WTC11 (cell line): ENCODE results near the gene CETN2. TPM values are rescaled to one million over a fixed set of nuclear protein-coding genes. Genes with fewer than 3 reads are reported as not detected.

Experiments used
- ATAC-seq: fragments of 200-7000 bp; cut with Tn5 transposase; 2 replicates; pipeline ENCODE4 v1.10.0; 2021; ENCODE audit warnings: mild to moderate bottlenecking, moderate library complexity
- CTCF ChIA-PET: fragments of 300-600 bp; sonication (Branson Sonifier 250); formaldehyde crosslinking; loops from one replicate; lab custom pipeline; 2021; ENCODE audit warnings: antibody characterized with exemption; lab: Charles Lee
- POLR2A ChIA-PET: fragments of 350-600 bp; sonication (Branson Sonifier 250); formaldehyde crosslinking; loops from one replicate; lab custom pipeline; 2021; ENCODE audit warnings: antibody characterized with exemption; lab: Charles Lee
- DNase-seq: peaks from one replicate; pipeline ENCODE4 v3.0.0; 2021; ENCODE audit warnings: low spot score
- H3K27ac Mint-ChIP-seq: 2 replicates; pipeline ENCODE4 v1.8.0; 2021; ENCODE audit warnings: mixed read lengths
- H3K27me3 Mint-ChIP-seq: 2 replicates; pipeline ENCODE4 v1.8.0; 2021; ENCODE audit warnings: low read depth, mild to moderate bottlenecking, moderate library complexity, mixed read lengths
- H3K36me3 Mint-ChIP-seq: 2 replicates; pipeline ENCODE4 v1.8.0; 2021; ENCODE audit warnings: mixed read lengths
- H3K4me1 Mint-ChIP-seq: 2 replicates; pipeline ENCODE4 v1.8.0; 2022; ENCODE audit warnings: mixed read lengths
- H3K4me3 Mint-ChIP-seq: 2 replicates; pipeline ENCODE4 v1.8.0; 2021; ENCODE audit warnings: mild to moderate bottlenecking, moderate library complexity, mixed read lengths
- H3K9me3 Mint-ChIP-seq: 2 replicates; pipeline ENCODE4 v1.8.0; 2021; ENCODE audit warnings: mixed read lengths
- CBFB ChIP-seq: sonication (generic); formaldehyde crosslinking; IDR thresholded peaks from 2 replicates; pipeline ENCODE4 v1.8.1; 2022; ENCODE audit warnings: mild to moderate bottlenecking, low read depth, missing genetic modification reagents
- CREM ChIP-seq: sonication (generic); formaldehyde crosslinking; IDR thresholded peaks from 2 replicates; pipeline ENCODE4 v1.8.1; 2022; ENCODE audit warnings: mild to moderate bottlenecking, missing genetic modification reagents, moderate library complexity
- ESRRA ChIP-seq: sonication (generic); formaldehyde crosslinking; IDR thresholded peaks from 2 replicates; pipeline ENCODE4 v1.8.1; 2022; ENCODE audit warnings: mild to moderate bottlenecking, missing genetic modification reagents, borderline replicate concordance
- FOXJ3 ChIP-seq: sonication (generic); formaldehyde crosslinking; IDR thresholded peaks from 2 replicates; pipeline ENCODE4 v1.9.0; 2021; ENCODE audit warnings: missing genetic modification reagents, mild to moderate bottlenecking, borderline replicate concordance
- FOXP1 ChIP-seq: sonication (generic); formaldehyde crosslinking; IDR thresholded peaks from 2 replicates; pipeline ENCODE4 v1.8.0; 2022; ENCODE audit warnings: missing genetic modification reagents, mild to moderate bottlenecking, moderate library complexity, borderline replicate concordance
- GRHL2 ChIP-seq: fragments of 250-450 bp; sonication (Bioruptor Pico); IDR thresholded peaks from 2 replicates; pipeline ENCODE4 v1.8.0; 2022; ENCODE audit warnings: mild to moderate bottlenecking, moderate library complexity; ENCODE audit not compliant: insufficient replicate concordance, severe bottlenecking
- HMGA2 ChIP-seq: fragments of 250-450 bp; sonication (Bioruptor Pico); IDR thresholded peaks from 2 replicates; pipeline ENCODE4 v1.4.0; 2021; ENCODE audit warnings: mild to moderate bottlenecking, moderate library complexity
- KAT7 ChIP-seq: sonication (generic); formaldehyde crosslinking; IDR thresholded peaks from 2 replicates; pipeline ENCODE4 v1.8.1; 2023; ENCODE audit warnings: missing genetic modification reagents, mild to moderate bottlenecking, borderline replicate concordance
- NFYB ChIP-seq: sonication (generic); formaldehyde crosslinking; conservative IDR thresholded peaks from 2 replicates; pipeline ENCODE4 v1.8.0; 2022; ENCODE audit warnings: low read depth, missing genetic modification reagents
- NR2C2 ChIP-seq: sonication (generic); formaldehyde crosslinking; IDR thresholded peaks from 2 replicates; pipeline ENCODE4 v1.8.0; 2022; ENCODE audit warnings: mild to moderate bottlenecking, missing genetic modification reagents
- SMAD3 ChIP-seq: sonication (generic); formaldehyde crosslinking; IDR thresholded peaks from 2 replicates; pipeline ENCODE4 v1.8.0; 2022; ENCODE audit warnings: missing genetic modification reagents, mild to moderate bottlenecking, borderline replicate concordance
- ZNF121 ChIP-seq: sonication (generic); formaldehyde crosslinking; IDR thresholded peaks from 2 replicates; pipeline ENCODE4 v1.8.0; 2023; ENCODE audit warnings: missing genetic modification reagents
- ZNF138 ChIP-seq: sonication (generic); formaldehyde crosslinking; conservative IDR thresholded peaks from 2 replicates; pipeline ENCODE4 v1.8.1; 2022; ENCODE audit warnings: mild to moderate bottlenecking, moderate library complexity, missing genetic modification reagents
- ZNF219 ChIP-seq: sonication (generic); formaldehyde crosslinking; IDR thresholded peaks from 2 replicates; pipeline ENCODE4 v1.8.0; 2023; ENCODE audit warnings: missing genetic modification reagents, mild to moderate bottlenecking, borderline replicate concordance
- ZNF317 ChIP-seq: sonication (generic); formaldehyde crosslinking; IDR thresholded peaks from 2 replicates; pipeline ENCODE4 v1.8.1; 2023; ENCODE audit warnings: low read depth, mild to moderate bottlenecking, moderate library complexity, missing genetic modification reagents, borderline replicate concordance
- ZNF396 ChIP-seq: fragments of 250-450 bp; sonication (Bioruptor Pico); IDR thresholded peaks from 2 replicates; pipeline ENCODE4 v1.8.0; 2021; ENCODE audit warnings: mild to moderate bottlenecking, moderate library complexity, borderline replicate concordance
- total RNA-seq: library from RNA; stranded (reverse); gene quantifications from 3 replicates; pipeline ENCODE4 v1.2.3, GENCODE V29; 2021
- TF ChIP-seq, protein P1 (sequence below): fragments of 250-450 bp; sonication (Bioruptor Pico); IDR thresholded peaks from 2 replicates; pipeline ENCODE4 v1.9.0; 2021; ENCODE audit warnings: mild to moderate bottlenecking
- TF ChIP-seq, protein P2 (sequence below): fragments of 250-450 bp; sonication (Bioruptor Pico); conservative IDR thresholded peaks from 2 replicates; pipeline ENCODE4 v1.9.0; 2021; ENCODE audit warnings: mild to moderate bottlenecking
- TF ChIP-seq, protein P3 (sequence below): sonication (generic); formaldehyde crosslinking; IDR thresholded peaks from 2 replicates; pipeline ENCODE4 v1.8.1; 2022; ENCODE audit warnings: missing genetic modification reagents, borderline replicate concordance
- TF ChIP-seq, protein P4 (sequence below): sonication (generic); formaldehyde crosslinking; IDR thresholded peaks from 2 replicates; pipeline ENCODE4 v1.8.1; 2023; ENCODE audit warnings: mild to moderate bottlenecking, moderate library complexity, missing genetic modification reagents
- TF ChIP-seq, protein P5 (sequence below): sonication (generic); formaldehyde crosslinking; IDR thresholded peaks from 2 replicates; pipeline ENCODE4 v1.8.1; 2023; ENCODE audit warnings: mild to moderate bottlenecking, missing genetic modification reagents, borderline replicate concordance

Gene CETN2
- total RNA-seq, 1 experiment from 2014 or later = 20.5 TPM

DNA sequence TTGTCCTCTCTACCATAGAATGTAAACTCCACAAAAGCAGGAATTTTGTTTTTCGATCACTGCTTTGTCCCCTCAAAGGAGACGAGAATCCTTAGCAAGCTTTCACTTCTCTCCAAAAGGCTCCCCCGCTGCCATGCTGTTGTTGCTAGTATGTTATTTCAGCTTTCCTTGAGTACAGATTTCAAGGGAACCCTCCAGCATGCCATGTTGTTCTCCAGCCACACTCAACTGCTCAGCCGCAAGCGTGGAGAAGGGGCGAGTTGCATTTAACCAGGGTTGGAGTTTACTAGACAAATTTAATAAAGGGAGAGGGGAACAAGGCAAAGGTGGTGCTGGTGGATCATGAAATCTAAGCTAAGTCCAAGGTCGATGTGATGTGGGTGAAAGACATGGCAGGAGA is 23.4 kb upstream of the CETN2 start:
- peaks cover 24% of the 10 kb centered on the region for H3K36me3 Mint-ChIP-seq
- CTCF ChIA-PET = no interaction called here
- TF ChIP-seq, protein P1, sequence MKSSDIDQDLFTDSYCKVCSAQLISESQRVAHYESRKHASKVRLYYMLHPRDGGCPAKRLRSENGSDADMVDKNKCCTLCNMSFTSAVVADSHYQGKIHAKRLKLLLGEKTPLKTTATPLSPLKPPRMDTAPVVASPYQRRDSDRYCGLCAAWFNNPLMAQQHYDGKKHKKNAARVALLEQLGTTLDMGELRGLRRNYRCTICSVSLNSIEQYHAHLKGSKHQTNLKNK = no peak
- TF ChIP-seq CREM (CRISPR knock-in tag) = no peak
- TF ChIP-seq HMGA2 = no peak
- TF ChIP-seq NR2C2 (CRISPR knock-in tag) = no peak
- no peak for TF ChIP-seq ESRRA (CRISPR knock-in tag)
- TF ChIP-seq, protein P2, sequence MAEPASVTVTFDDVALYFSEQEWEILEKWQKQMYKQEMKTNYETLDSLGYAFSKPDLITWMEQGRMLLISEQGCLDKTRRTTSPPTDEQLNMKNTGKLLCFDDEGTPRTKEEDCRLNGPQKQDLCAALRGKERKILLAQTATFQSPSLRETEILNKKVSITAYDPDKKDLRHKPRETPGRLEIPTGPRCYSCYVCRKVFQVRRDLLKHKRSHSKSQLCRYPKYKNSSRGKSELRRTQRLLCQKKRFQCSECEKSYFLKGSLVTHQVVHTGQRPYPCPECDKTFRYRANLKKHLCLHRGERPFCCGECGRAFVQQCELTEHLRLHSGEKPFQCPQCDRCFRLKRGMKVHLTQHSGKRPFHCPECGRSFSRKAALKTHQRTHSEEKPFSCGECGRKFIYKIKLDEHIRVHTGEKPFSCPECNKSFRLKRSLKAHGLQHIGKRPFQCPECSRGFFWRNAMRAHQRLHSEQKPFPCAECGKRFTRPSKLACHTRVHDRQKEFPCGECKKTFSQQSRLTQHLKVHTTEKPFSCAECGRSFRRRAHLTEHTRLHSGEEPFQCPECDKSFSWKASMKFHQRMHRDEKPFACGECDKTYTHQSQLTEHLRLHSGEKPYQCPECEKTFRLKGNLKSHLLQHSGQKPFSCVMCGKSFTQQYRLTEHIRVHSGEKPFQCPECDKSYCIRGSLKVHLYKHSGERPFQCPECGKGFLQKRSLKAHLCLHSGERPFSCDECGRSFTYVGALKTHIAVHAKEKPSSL (CRISPR knock-in tag) = no peak
- no peak for TF ChIP-seq ZNF219 (CRISPR knock-in tag)
- TF ChIP-seq FOXP1 (CRISPR knock-in tag) = no peak
- TF ChIP-seq, protein P3, sequence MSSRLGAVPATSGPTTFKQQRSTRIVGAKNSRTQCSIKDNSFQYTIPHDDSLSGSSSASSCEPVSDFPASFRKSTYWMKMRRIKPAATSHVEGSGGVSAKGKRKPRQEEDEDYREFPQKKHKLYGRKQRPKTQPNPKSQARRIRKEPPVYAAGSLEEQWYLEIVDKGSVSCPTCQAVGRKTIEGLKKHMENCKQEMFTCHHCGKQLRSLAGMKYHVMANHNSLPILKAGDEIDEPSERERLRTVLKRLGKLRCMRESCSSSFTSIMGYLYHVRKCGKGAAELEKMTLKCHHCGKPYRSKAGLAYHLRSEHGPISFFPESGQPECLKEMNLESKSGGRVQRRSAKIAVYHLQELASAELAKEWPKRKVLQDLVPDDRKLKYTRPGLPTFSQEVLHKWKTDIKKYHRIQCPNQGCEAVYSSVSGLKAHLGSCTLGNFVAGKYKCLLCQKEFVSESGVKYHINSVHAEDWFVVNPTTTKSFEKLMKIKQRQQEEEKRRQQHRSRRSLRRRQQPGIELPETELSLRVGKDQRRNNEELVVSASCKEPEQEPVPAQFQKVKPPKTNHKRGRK (CRISPR knock-in tag) = no peak
- no peak for TF ChIP-seq ZNF396 (CRISPR knock-in tag)
- no peak for TF ChIP-seq ZNF317 (CRISPR knock-in tag)
- no peak for TF ChIP-seq GRHL2 (CRISPR knock-in tag)
- TF ChIP-seq FOXJ3 = no peak
- TF ChIP-seq, protein P4, sequence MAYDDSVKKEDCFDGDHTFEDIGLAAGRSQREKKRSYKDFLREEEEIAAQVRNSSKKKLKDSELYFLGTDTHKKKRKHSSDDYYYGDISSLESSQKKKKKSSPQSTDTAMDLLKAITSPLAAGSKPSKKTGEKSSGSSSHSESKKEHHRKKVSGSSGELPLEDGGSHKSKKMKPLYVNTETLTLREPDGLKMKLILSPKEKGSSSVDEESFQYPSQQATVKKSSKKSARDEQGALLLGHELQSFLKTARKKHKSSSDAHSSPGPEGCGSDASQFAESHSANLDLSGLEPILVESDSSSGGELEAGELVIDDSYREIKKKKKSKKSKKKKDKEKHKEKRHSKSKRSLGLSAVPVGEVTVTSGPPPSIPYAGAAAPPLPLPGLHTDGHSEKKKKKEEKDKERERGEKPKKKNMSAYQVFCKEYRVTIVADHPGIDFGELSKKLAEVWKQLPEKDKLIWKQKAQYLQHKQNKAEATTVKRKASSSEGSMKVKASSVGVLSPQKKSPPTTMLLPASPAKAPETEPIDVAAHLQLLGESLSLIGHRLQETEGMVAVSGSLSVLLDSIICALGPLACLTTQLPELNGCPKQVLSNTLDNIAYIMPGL (CRISPR knock-in tag) = no peak
- no peak for TF ChIP-seq SMAD3 (CRISPR knock-in tag)
- no peak for TF ChIP-seq CBFB (CRISPR knock-in tag)
- TF ChIP-seq ZNF121 = no peak
- no peak for DNase-seq
- ATAC-seq = no peak
- H3K4me1 Mint-ChIP-seq = no peaks in the 10 kb centered on the region
- no peak overlapping the region for H3K4me3 Mint-ChIP-seq
- no peaks in the 10 kb centered on the region for H3K27me3 Mint-ChIP-seq
- H3K9me3 Mint-ChIP-seq = no peaks in the 10 kb centered on the region
- POLR2A ChIA-PET = interaction anchor here (0.6 kb wide), 1 partner anchor 70 kb away, joined by 4 read pairs; no protein-coding TSS in a partner anchor
- no peak overlapping the region for H3K27ac Mint-ChIP-seq

DNA sequence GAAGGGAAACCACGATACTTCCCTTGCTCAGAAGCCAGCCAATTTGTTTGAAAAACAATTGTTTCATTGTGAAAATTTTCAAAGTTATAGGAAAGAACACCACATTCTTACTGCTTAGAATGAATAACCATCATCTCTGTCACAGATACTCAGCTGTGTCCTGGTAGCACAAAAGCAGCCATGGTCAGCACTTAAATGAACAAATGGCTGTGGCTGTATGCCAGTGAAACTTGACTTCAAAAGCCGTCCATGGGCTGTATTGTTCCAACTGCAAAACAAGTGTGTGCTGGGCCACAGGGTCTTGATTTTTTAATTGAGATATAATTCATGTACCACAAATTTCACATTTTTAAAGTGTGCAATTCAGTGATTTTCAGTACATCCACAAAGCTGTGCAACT is 19.9 kb upstream of the CETN2 start:
- Mint-ChIP-seq H3K27me3 (no peaks in the 10 kb centered on the region), H3K27ac (no peak overlapping the region)
- TF ChIP-seq NFYB (CRISPR knock-in tag) = no peak
- TF ChIP-seq, protein P5, sequence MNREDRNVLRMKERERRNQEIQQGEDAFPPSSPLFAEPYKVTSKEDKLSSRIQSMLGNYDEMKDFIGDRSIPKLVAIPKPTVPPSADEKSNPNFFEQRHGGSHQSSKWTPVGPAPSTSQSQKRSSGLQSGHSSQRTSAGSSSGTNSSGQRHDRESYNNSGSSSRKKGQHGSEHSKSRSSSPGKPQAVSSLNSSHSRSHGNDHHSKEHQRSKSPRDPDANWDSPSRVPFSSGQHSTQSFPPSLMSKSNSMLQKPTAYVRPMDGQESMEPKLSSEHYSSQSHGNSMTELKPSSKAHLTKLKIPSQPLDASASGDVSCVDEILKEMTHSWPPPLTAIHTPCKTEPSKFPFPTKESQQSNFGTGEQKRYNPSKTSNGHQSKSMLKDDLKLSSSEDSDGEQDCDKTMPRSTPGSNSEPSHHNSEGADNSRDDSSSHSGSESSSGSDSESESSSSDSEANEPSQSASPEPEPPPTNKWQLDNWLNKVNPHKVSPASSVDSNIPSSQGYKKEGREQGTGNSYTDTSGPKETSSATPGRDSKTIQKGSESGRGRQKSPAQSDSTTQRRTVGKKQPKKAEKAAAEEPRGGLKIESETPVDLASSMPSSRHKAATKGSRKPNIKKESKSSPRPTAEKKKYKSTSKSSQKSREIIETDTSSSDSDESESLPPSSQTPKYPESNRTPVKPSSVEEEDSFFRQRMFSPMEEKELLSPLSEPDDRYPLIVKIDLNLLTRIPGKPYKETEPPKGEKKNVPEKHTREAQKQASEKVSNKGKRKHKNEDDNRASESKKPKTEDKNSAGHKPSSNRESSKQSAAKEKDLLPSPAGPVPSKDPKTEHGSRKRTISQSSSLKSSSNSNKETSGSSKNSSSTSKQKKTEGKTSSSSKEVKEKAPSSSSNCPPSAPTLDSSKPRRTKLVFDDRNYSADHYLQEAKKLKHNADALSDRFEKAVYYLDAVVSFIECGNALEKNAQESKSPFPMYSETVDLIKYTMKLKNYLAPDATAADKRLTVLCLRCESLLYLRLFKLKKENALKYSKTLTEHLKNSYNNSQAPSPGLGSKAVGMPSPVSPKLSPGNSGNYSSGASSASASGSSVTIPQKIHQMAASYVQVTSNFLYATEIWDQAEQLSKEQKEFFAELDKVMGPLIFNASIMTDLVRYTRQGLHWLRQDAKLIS (CRISPR knock-in tag) = no peak
- TF ChIP-seq KAT7 = no peak
- no peak for TF ChIP-seq ESRRA (CRISPR knock-in tag)
- no peak for TF ChIP-seq ZNF138 (CRISPR knock-in tag)
- TF ChIP-seq, protein P3 (CRISPR knock-in tag) = no peak
- TF ChIP-seq, all 79 proteins: peak for 0
- peaks cover 27% of the 10 kb centered on the region for H3K36me3 Mint-ChIP-seq
- no peak overlapping the region for H3K4me3 Mint-ChIP-seq
- no peaks in the 10 kb centered on the region for H3K4me1 Mint-ChIP-seq
- DNase-seq = no peak
- ATAC-seq = no peak
- CTCF ChIA-PET = no interaction called here
- POLR2A ChIA-PET = no interaction called here
- no peaks in the 10 kb centered on the region for H3K9me3 Mint-ChIP-seq
